Smooth muscle cell of the pulmonary artery (primary cell): ENCODE measurements around the gene TKFC. TPM values are rescaled to one million over a fixed set of nuclear protein-coding genes. Genes with fewer than 3 reads are reported as not detected.

ENCODE experiments used
- total RNA-seq: library from RNA; depleted of rRNA; stranded (reverse); fragments of >200 nt; gene quantifications from 2 replicates; pipeline ENCODE4 v1.2.3, GENCODE V29; 2014

The TKFC gene
- total RNA-seq, result 29.8 and 34.7 TPM in 2 replicates

GRCh38 chr11:61332797-61333549 is at the start of gene TKFC, which contains the start of gene DDB1:
Gene TKFC (plus strand): TSS chr11:61333228. CDS start chr11:61334729, 1,501 bp downstream.
Gene DDB1 (minus strand): TSS chr11:61333105. CDS start chr11:61332968, 137 bp downstream.

GRCh38 chr11:61294717-61295595 is 38.1 kb upstream of the TKFC start, which contains the start of gene VWCE:
Gene VWCE (minus strand): TSS chr11:61295316. CDS start chr11:61295037, 279 bp downstream.

GRCh38 chr11:61361741-61362541 is 28.9 kb downstream of the TKFC start, which contains the start of the genes CYB561A3 and TMEM138:
Gene CYB561A3 (minus strand): TSS chr11:61361882. CDS start chr11:61356713, 5,169 bp downstream.
Gene TMEM138 (plus strand): TSS chr11:61362374. CDS start chr11:61364391, 2,017 bp downstream.

Other genes with a start within 250 kb of the TKFC start
- not detected in 2 replicates for gene CD5, start 230.7 kb upstream of the TKFC start, total RNA-seq
- 8.5 and 11.1 TPM in 2 replicates for gene VPS37C, start 171.8 kb upstream of the TKFC start, total RNA-seq
- gene PGA3, start 129.7 kb upstream of the TKFC start, total RNA-seq, result 1.1 TPM in 1 of 2 replicates, not detected in the other
- gene PGA4, start 110.9 kb upstream of the TKFC start, total RNA-seq, result 2.5 TPM in 1 of 2 replicates, not detected in the other
- gene PGA5, start 92.1 kb upstream of the TKFC start, total RNA-seq, result 0.65 TPM in 1 of 2 replicates, not detected in the other
- gene VWCE, start 37.9 kb upstream of the TKFC start, total RNA-seq, result 1.4 and 1.9 TPM in 2 replicates
- 283 and 295 TPM in 2 replicates for gene DDB1, start 123 bp upstream of the TKFC start, total RNA-seq
- 51.8 and 71.0 TPM in 2 replicates for gene CYB561A3, start 28.7 kb downstream of the TKFC start, total RNA-seq
- 23.6 and 24.1 TPM in 2 replicates for gene TMEM138, start 29.1 kb downstream of the TKFC start, total RNA-seq
- gene TMEM216, start 59.4 kb downstream of the TKFC start, total RNA-seq, result 7.3 and 9.3 TPM in 2 replicates
- 22.3 and 25.6 TPM in 2 replicates for gene CPSF7, start 96.7 kb downstream of the TKFC start, total RNA-seq
- gene SDHAF2, start 96.9 kb downstream of the TKFC start, total RNA-seq, result 28.7 and 40.9 TPM in 2 replicates
- 0.20 TPM in 1 of 2 replicates, not detected in the other for gene LRRC10B, start 175.5 kb downstream of the TKFC start, total RNA-seq
- gene SYT7, start 247.8 kb downstream of the TKFC start, total RNA-seq, result 7.4 and 40.1 TPM in 2 replicates